Activated CD8-positive, alpha-beta T cell treated with anti-CD3 and anti-CD28 coated beads for 36 hours (primary cell): Measurements from ENCODE around the gene ABCC10. TPM values are rescaled to one million over a fixed set of nuclear protein-coding genes. Genes with fewer than 3 reads are reported as not detected.

Source experiments
- ATAC-seq: fragments of 200-7000 bp; cut with Tn5 transposase; one replicate; pipeline ENCODE4 v1.10.0; 2021; ENCODE audit warnings: mild to moderate bottlenecking, moderate library complexity
- CTCF ChIA-PET: fragments of 350-600 bp; sonication (Branson Sonifier 250); formaldehyde crosslinking; loops from one replicate; lab custom pipeline; 2021; ENCODE audit warnings: antibody characterized with exemption; lab: Charles Lee
- POLR2A ChIA-PET: fragments of 350-600 bp; sonication (Branson Sonifier 250); formaldehyde crosslinking; loops from one replicate; lab custom pipeline; 2021; ENCODE audit warnings: antibody characterized with exemption; lab: Charles Lee
- DNase-seq: peaks from one replicate; pipeline ENCODE4 v3.0.0-alpha.2; 2020
- H3K27ac Mint-ChIP-seq: one replicate; pipeline ENCODE4 v1.8.0; 2021; ENCODE audit warnings: mild to moderate bottlenecking, mixed read lengths
- H3K27me3 Mint-ChIP-seq: one replicate; pipeline ENCODE4 v1.8.0; 2021; ENCODE audit warnings: mixed read lengths
- H3K36me3 Mint-ChIP-seq: one replicate; pipeline ENCODE4 v1.8.0; 2021; ENCODE audit warnings: low read depth, mixed read lengths
- H3K4me1 Mint-ChIP-seq: one replicate; pipeline ENCODE4 v1.8.0; 2021; ENCODE audit warnings: low read depth, mixed read lengths
- H3K4me3 Mint-ChIP-seq: one replicate; pipeline ENCODE4 v1.8.0; 2021; ENCODE audit warnings: mild to moderate bottlenecking, moderate library complexity, mixed read lengths
- H3K9me3 Mint-ChIP-seq: one replicate; pipeline ENCODE4 v1.8.0; 2021; ENCODE audit warnings: mixed read lengths
- intact Hi-C: fragments of 100-400 bp; cut with micrococcal nuclease; formaldehyde crosslinking; loops from one replicate; pipeline ENCODE4 v1.10.0; 2022
- total RNA-seq, 2 experiments: library from RNA; stranded (reverse); gene quantifications; one replicate each; pipeline ENCODE4 v1.2.3, GENCODE V29; 2021
- TF ChIP-seq, protein P1 (sequence below): fragments of 200-600 bp; IDR thresholded peaks from one replicate; pipeline ENCODE4 v1.8.0; 2022; ENCODE audit warnings: antibody characterized with exemption, mild to moderate bottlenecking

The ABCC10 gene
- total RNA-seq, 2 experiments from 2014 or later: 27.2 to 27.5 TPM

GRCh38 chr6:43468748-43469681, 41.7 kb downstream of the ABCC10 start:
- CTCF ChIA-PET: no interaction called here

DNA sequence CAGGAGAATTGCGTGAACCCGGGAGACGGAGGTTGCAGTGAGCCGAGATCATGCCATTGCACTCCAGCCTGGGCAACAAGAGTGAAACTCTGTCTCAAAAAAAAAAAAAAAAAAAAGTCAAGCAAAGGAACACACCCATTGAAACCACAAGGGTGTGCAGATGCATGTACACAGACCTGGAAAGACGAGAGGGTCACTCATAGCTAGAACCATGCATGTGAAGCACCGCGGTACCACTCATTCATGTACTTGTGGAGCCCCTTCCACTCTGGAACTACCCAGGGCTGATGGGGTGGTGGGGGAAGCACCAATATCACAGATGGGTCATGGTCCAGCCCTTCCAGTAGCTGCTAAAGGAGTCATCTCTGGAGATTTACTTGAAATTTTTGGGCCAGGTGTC, 42.6 kb downstream of the ABCC10 start:
- intact Hi-C loops: no loop called here
- ChIA-PET POLR2A (interaction anchor here (0.9 to 1.0 kb wide), 2 partner anchors 10 to 16 kb away, joined by 3 read pairs; no protein-coding TSS in a partner anchor), CTCF (no interaction called here)
- TF ChIP-seq, protein P1, sequence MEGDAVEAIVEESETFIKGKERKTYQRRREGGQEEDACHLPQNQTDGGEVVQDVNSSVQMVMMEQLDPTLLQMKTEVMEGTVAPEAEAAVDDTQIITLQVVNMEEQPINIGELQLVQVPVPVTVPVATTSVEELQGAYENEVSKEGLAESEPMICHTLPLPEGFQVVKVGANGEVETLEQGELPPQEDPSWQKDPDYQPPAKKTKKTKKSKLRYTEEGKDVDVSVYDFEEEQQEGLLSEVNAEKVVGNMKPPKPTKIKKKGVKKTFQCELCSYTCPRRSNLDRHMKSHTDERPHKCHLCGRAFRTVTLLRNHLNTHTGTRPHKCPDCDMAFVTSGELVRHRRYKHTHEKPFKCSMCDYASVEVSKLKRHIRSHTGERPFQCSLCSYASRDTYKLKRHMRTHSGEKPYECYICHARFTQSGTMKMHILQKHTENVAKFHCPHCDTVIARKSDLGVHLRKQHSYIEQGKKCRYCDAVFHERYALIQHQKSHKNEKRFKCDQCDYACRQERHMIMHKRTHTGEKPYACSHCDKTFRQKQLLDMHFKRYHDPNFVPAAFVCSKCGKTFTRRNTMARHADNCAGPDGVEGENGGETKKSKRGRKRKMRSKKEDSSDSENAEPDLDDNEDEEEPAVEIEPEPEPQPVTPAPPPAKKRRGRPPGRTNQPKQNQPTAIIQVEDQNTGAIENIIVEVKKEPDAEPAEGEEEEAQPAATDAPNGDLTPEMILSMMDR: no peak
- ATAC-seq (no peak), DNase-seq (no peak)
- Mint-ChIP-seq H3K27me3 (peaks cover 17% of the 10 kb centered on the region), H3K36me3 (no peaks in the 10 kb centered on the region), H3K27ac (no peak overlapping the region), H3K9me3 (no peaks in the 10 kb centered on the region), H3K4me3 (no peak overlapping the region), H3K4me1 (no peaks in the 10 kb centered on the region)

More at GRCh38 chr6:43468748-43469681, 41.7 kb downstream of the ABCC10 start:
- Mint-ChIP-seq H3K4me3 (no peak overlapping the region), H3K27me3 (peaks cover 18% of the 10 kb centered on the region), H3K36me3 (no peaks in the 10 kb centered on the region), H3K27ac (no peak overlapping the region), H3K9me3 (no peaks in the 10 kb centered on the region), H3K4me1 (no peaks in the 10 kb centered on the region)
- ATAC-seq: no peak
- TF ChIP-seq, protein P1: no peak
- intact Hi-C loops: no loop called here
- DNase-seq: no peak
- POLR2A ChIA-PET: interaction anchor here (0.9 to 1.0 kb wide), 2 partner anchors 9 to 17 kb away, joined by 3 read pairs; no protein-coding TSS in a partner anchor

GRCh38 chr6:43471399-43471798, 44.1 kb downstream of the ABCC10 start:
- POLR2A ChIA-PET: interaction anchor here (0.8 to 0.9 kb wide), 2 partner anchors 11 to 263 kb away, joined by 3 read pairs; no protein-coding TSS in a partner anchor
- DNase-seq (no peak), ATAC-seq (no peak)
- H3K36me3 Mint-ChIP-seq: no peaks in the 10 kb centered on the region
- H3K27me3 Mint-ChIP-seq: peaks cover 16% of the 10 kb centered on the region
- intact Hi-C loops: no loop called here
- no peak overlapping the region for H3K27ac Mint-ChIP-seq
- H3K9me3 Mint-ChIP-seq: no peaks in the 10 kb centered on the region
- H3K4me1 Mint-ChIP-seq: no peaks in the 10 kb centered on the region
- no peak overlapping the region for H3K4me3 Mint-ChIP-seq
- CTCF ChIA-PET: interaction anchor here (0.9 to 3.7 kb wide), 5 partner anchors 12 to 281 kb away, joined by 4 to 17 read pairs (median 4); partner anchors contain the start of gene DLK2
- TF ChIP-seq, protein P1: no peak

DNA sequence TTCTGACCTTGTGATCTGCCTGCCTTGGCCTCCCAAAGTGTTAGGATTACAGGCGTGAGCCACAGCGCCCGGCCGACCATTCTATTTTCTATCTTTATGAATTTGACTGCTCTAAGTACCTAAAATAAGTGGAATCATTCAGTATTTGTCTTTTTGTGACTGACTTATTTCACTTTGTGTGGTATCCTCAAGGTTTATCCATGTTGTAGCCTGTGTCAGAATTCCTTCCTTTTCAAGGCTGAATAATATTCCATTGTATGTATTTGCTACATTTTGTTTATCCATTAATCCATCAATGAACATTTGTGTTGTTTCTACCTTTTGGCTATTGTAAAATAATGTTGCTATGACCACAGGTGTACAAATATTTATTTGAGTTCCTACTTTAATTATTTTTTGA, 45.2 kb downstream of the ABCC10 start:
- Mint-ChIP-seq H3K27ac (no peak overlapping the region), H3K9me3 (no peaks in the 10 kb centered on the region), H3K4me3 (no peak overlapping the region), H3K4me1 (peaks cover 10% of the 10 kb centered on the region), H3K36me3 (peaks cover 2% of the 10 kb centered on the region), H3K27me3 (peaks cover 11% of the 10 kb centered on the region)
- intact Hi-C loops: no loop called here
- no peak for DNase-seq
- CTCF ChIA-PET: interaction anchor here (1.3 to 3.7 kb wide), 2 partner anchors 13 to 35 kb away, joined by 4 to 17 read pairs; no protein-coding TSS in a partner anchor
- TF ChIP-seq, protein P1: no peak
- no peak for ATAC-seq
- POLR2A ChIA-PET: no interaction called here
